ENCODE measurements around the gene TMEM221. TPM values are rescaled to one million over a fixed set of nuclear protein-coding genes. Genes with fewer than 3 reads are reported as not detected.

Gene TMEM221
- total and polyA plus RNA-seq, 9 donors: 1.0 to 1.8 (median 1.2) TPM

DNA sequence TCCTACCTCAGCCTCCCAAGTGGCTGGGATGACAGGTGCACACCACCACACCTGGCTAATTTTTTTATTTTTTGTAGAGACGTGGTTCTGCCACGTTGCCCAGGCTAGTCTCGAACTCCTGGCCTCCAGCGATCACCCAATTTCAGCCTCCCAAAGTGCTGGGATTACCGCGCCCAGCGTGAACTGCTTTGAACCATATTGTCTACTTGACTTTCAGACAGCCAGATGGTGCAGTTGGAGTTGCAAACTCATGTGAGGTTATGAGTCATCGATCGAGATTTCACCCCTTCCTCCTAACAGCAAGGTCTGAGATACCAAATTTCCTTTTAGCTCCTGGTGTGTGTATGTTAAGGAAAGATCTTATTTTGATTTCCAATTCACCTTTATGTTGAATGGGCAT lies 24.6 kb upstream of the TMEM221 start:
- H3K4me3 ChIP-seq (ENCODE audit: low read length): no peak overlapping the region
- H3K27ac ChIP-seq (ENCODE audit: low read length): no peak overlapping the region
- no peaks in the 10 kb centered on the region for H3K9me3 ChIP-seq (replicated peaks; ENCODE audit: control insufficient read depth, low read depth, low read length)
- no peaks in the 10 kb centered on the region for H3K27me3 ChIP-seq (ENCODE audit: control insufficient read depth, insufficient read depth, low read length)
- DNase-seq: no peak
- peaks cover 38% of the 10 kb centered on the region for H3K4me1 ChIP-seq (ENCODE audit: control insufficient read depth, insufficient read depth, low read length)
- H3K36me3 ChIP-seq (ENCODE audit: control insufficient read depth, insufficient read depth, low read length): peaks cover 3% of the 10 kb centered on the region
- 95% methylated on average over 6 of the region's 9 CpGs for WGBS (ENCODE audit: insufficient coverage)

DNA sequence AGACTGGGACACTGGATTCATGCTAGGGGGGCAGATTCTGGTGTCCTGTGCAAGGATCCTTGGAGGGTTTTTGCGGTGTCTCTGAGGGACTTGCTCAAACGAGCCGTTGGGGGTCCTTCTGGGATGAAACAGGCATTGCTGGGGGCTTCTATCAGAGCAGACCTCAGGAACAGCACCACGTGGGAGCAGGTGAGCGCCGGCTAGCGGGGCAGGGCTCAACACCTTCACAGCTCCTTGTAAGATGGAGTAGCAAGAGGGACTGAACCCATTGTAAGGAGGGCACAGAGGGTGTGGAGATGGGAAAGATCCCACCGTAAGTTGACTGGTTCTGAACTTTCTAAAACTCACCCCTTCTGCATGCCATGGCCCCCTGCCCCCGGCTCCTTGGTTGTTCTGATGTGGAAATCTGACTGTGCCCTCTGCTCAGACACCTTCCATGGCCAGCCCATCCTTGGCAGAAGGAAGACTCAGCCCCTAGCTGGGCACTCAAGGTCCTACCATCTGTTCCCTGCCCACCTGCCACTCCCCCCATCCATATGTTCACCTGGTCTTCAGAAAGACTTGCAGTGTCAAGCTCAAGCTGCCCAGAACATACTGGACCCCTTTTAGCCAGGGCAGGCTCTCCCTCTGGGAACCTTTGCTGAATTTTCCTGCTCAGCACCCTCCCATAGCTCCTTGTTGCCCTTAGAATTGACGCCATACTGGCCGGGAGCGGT lies 23.1 kb upstream of the TMEM221 start:
- Histone ChIP-seq H3K27ac (ENCODE audit: low read length) (peak overlapping the region; percentile 42), H3K4me1 (ENCODE audit: control insufficient read depth, insufficient read depth, low read length) (peaks cover 39% of the 10 kb centered on the region), H3K4me3 (ENCODE audit: low read length) (peak overlapping the region; percentile 76), H3K27me3 (ENCODE audit: control insufficient read depth, insufficient read depth, low read length) (no peaks in the 10 kb centered on the region), H3K9me3 (replicated peaks; ENCODE audit: control insufficient read depth, low read depth, low read length) (no peaks in the 10 kb centered on the region), H3K36me3 (ENCODE audit: control insufficient read depth, insufficient read depth, low read length) (peaks cover 3% of the 10 kb centered on the region)
- DNase-seq: no peak
- 52% methylated on average over 6 of the region's 12 CpGs for WGBS (ENCODE audit: insufficient coverage)

DNA sequence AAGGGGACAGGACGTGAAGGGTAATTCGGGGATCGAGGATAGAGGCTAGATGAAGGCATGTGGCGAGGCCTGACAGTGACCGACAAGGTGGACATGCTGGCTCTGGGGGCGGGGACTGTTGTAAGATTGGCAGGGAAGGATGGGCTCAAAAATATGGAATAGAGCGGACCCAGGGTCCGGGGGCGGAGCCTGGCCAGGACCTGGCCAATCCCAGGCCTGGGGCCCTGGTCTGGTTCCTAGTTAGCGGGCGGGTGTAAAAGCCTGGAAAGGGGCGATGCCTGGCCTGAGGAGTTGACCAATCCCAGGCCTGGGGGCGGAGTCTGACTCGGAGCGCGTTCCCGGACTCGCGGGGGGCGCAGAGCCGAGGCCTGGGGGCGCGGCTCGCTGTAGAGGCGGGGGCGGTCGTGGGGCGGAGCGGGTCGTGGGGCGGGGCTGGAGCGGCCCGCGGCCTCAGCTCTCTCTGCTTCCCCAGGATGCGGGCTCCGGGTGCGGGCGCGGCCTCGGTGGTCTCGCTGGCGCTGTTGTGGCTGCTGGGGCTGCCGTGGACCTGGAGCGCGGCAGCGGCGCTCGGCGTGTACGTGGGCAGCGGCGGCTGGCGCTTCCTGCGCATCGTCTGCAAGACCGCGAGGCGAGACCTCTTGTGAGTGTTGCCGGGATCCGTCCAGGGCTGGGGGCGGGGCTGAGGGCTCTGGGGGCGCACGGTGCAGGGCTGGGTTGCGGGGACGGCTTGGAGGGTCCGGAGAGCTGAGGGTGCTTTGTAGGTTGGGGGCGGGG lies 21.8 kb upstream of the TMEM221 start, which contains the start of gene SLC27A1:
Gene SLC27A1, plus strand, starts transcription at position 457 of the 774 bp plus-strand sequence. Its CDS starts 17 bp downstream, at position 474.
- H3K36me3 ChIP-seq (ENCODE audit: control insufficient read depth, insufficient read depth, low read length): peaks cover 3% of the 10 kb centered on the region
- H3K27me3 ChIP-seq (ENCODE audit: control insufficient read depth, insufficient read depth, low read length): no peaks in the 10 kb centered on the region
- H3K27ac ChIP-seq (ENCODE audit: low read length): peak within 1 kb of the TSS; percentile 90
- peaks cover 33% of the 10 kb centered on the region for H3K4me1 ChIP-seq (ENCODE audit: control insufficient read depth, insufficient read depth, low read length)
- H3K4me3 ChIP-seq (ENCODE audit: low read length): peak within 1 kb of the TSS; percentile 76
- H3K9me3 ChIP-seq (replicated peaks; ENCODE audit: control insufficient read depth, low read depth, low read length): no peaks in the 10 kb centered on the region
- DNase-seq: peak; percentile 100
- WGBS (ENCODE audit: insufficient coverage): under 1% methylated on average over 54 of the region's 67 CpGs

DNA sequence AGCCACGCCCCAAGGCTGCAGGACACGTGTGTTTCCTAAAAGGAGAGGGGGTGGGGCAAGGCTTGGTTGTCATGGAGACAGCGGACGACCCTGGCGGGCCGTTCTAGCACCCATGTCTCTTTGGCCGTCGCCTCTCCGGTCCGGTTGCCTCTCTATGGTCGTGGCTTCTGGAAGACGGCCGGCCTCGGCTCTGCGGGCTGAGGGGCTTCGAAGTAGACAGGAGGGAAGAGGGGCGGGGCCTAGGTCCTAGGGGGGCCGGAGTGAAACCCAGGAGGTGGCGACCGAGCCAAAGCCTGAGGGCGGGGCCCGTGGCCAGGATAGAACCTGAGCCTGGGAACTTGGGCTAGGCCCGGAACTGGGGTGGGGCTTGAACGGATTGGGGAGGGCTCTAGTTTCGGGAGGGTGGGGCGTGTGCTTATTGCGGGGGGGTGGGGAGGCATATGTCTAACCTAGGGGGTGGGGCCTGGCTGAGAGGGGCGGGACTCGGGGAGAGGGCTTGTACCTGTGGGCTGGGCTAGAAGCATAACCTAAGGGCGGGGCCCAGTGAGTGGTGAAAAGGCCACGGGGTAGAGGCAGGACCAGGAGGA lies 21.1 kb upstream of the TMEM221 start:
- DNase-seq: peak; percentile 97
- Histone ChIP-seq H3K36me3 (ENCODE audit: control insufficient read depth, insufficient read depth, low read length) (peaks cover 3% of the 10 kb centered on the region), H3K27me3 (ENCODE audit: control insufficient read depth, insufficient read depth, low read length) (no peaks in the 10 kb centered on the region), H3K27ac (ENCODE audit: low read length) (peak overlapping the region; percentile 90), H3K4me1 (ENCODE audit: control insufficient read depth, insufficient read depth, low read length) (peaks cover 29% of the 10 kb centered on the region), H3K4me3 (ENCODE audit: low read length) (peak overlapping the region; percentile 76), H3K9me3 (replicated peaks; ENCODE audit: control insufficient read depth, low read depth, low read length) (no peaks in the 10 kb centered on the region)
- 0% methylated on average over 24 of the region's 31 CpGs for WGBS (ENCODE audit: insufficient coverage)

DNA sequence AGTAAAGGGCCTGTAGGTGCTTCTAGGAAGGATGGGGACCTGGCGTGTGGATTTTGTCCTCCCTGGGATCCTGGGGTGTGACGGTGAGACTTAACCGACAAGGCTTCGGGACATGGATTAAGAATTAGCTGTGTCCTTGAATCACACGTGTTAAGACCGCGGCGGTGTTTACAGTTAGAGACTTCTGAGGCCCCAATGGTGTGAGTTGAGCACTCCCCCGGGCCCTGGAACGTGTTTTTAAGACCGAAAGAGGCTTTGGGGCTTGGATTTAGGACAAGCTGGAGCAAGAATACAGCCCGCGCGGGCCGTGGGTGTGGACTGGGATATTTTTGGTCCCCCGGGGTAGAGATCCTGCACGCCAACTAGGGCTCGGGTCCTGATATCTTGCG lies 20.6 kb upstream of the TMEM221 start:
- no peaks in the 10 kb centered on the region for H3K27me3 ChIP-seq (ENCODE audit: control insufficient read depth, insufficient read depth, low read length)
- peak overlapping the region; percentile 90 for H3K27ac ChIP-seq (ENCODE audit: low read length)
- peaks cover 29% of the 10 kb centered on the region for H3K4me1 ChIP-seq (ENCODE audit: control insufficient read depth, insufficient read depth, low read length)
- peaks cover under 1% of the 10 kb centered on the region for H3K36me3 ChIP-seq (ENCODE audit: control insufficient read depth, insufficient read depth, low read length)
- peak overlapping the region; percentile 50 for H3K4me3 ChIP-seq (ENCODE audit: low read length)
- no peak for DNase-seq
- WGBS (ENCODE audit: insufficient coverage): 4% methylated on average over 18 of the region's 19 CpGs
- H3K9me3 ChIP-seq (replicated peaks; ENCODE audit: control insufficient read depth, low read depth, low read length): no peaks in the 10 kb centered on the region

DNA sequence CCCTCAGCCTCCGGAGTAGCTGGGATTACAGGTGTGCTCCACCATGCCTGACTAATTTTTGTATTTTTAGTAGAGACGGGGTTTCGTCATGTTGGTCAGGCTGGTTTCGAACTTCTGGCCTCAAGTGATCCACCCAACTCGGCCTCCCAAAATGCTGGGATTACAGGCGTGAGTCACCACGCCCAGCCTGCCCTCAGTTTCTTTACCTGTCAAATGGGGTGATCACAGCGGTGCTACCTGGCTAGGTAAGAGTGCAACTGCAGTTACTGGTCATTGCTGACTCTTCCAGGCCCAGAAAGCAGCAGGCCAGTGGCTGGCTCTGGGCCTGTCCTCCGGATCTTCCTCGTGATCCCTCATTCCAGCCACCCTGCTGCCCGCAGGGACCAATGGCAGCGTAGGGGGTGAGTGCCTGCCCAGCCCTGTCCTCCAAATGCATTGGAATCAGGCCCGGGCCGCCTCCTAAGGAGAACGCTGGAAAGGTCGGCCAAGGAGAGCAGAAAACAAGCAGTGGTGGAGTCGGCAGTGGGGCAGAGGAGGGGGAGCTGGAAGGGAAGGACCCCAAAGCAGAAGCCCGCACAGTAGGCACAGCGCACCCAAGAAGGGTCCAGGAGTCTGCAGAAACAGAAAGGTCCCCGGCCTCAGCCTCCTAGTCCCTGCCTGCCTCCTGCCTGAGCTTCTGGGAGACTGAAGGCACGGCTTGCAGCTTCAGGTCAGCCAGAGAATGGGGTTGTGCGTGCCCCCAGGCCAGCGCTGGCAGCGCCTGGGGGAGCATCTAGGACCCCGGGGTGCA lies 20.0 kb upstream of the TMEM221 start:
- Histone ChIP-seq H3K4me1 (ENCODE audit: control insufficient read depth, insufficient read depth, low read length) (peaks cover 29% of the 10 kb centered on the region), H3K4me3 (ENCODE audit: low read length) (peak overlapping the region; percentile 50), H3K27me3 (ENCODE audit: control insufficient read depth, insufficient read depth, low read length) (no peaks in the 10 kb centered on the region), H3K9me3 (replicated peaks; ENCODE audit: control insufficient read depth, low read depth, low read length) (no peaks in the 10 kb centered on the region), H3K36me3 (ENCODE audit: control insufficient read depth, insufficient read depth, low read length) (no peaks in the 10 kb centered on the region), H3K27ac (ENCODE audit: low read length) (peak overlapping the region; percentile 90)
- WGBS (ENCODE audit: insufficient coverage): 51% methylated on average over 23 of the region's 25 CpGs
- no peak for DNase-seq

DNA sequence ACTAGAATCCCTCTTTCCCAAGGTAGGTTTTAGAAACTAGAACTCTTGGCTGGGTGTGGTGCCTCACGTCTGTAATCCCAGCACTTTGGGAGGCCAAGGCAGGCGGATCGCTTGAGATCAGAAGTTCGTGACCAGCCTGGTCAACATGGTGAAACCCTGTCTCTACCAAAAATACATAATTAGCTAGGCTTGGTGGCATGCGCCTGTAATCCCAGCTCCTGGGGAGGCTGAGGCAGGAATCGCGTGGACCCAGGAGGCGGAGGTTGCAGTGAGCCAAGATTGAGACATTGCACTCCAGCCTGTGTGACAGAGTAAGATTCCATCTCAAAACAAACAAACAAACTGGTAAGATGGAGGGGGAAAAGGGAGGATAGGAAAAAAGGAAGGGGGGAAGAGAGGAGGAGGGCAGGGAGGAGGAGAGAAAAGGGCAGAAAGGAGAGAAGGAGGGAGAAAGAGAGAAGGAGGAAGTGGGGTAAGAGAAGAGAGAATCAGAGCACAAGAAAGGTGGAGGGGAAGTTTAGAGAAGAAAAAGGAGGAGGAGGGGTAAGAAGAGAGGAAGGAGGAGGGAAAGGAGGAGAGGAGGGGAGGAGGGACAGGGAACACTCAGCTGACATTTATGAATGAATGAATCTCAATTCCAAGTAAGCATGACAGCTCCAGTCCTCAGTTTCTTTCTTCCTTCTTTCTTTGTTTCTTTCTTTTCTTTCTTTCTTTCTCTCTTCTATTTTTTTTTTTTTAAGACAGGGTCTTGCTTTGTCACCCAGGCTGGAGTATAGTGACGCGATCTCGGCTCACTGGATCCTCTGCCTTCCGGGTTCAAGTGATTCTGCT lies 19.2 kb upstream of the TMEM221 start:
- Histone ChIP-seq H3K27ac (ENCODE audit: low read length) (no peak overlapping the region), H3K27me3 (ENCODE audit: control insufficient read depth, insufficient read depth, low read length) (no peaks in the 10 kb centered on the region), H3K36me3 (ENCODE audit: control insufficient read depth, insufficient read depth, low read length) (no peaks in the 10 kb centered on the region), H3K4me3 (ENCODE audit: low read length) (no peak overlapping the region), H3K9me3 (replicated peaks; ENCODE audit: control insufficient read depth, low read depth, low read length) (no peaks in the 10 kb centered on the region), H3K4me1 (ENCODE audit: control insufficient read depth, insufficient read depth, low read length) (peaks cover 29% of the 10 kb centered on the region)
- WGBS (ENCODE audit: insufficient coverage): 58% methylated on average over 3 of the region's 12 CpGs
- DNase-seq: no peak

DNA sequence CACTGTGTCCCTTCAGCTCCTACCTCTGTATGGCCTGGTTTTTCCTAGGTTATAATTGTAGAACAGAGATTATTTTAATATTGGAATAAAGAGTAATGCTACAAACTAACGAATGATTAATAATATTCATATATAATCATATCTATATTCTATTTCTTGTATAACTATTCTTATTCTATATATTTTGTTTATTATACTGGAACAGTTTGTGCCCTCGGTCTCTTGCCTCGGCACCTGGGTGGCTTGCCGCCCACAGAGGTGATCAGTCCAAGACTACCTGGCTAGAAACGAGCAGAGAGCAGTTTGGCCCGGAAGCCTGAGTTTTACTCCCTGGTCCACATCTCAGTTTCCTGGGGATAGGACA lies 18.0 kb upstream of the TMEM221 start:
- Histone ChIP-seq H3K27me3 (ENCODE audit: control insufficient read depth, insufficient read depth, low read length) (no peaks in the 10 kb centered on the region), H3K9me3 (replicated peaks; ENCODE audit: control insufficient read depth, low read depth, low read length) (no peaks in the 10 kb centered on the region), H3K27ac (ENCODE audit: low read length) (no peak overlapping the region), H3K4me1 (ENCODE audit: control insufficient read depth, insufficient read depth, low read length) (peaks cover 24% of the 10 kb centered on the region), H3K36me3 (ENCODE audit: control insufficient read depth, insufficient read depth, low read length) (no peaks in the 10 kb centered on the region), H3K4me3 (ENCODE audit: low read length) (no peak overlapping the region)
- DNase-seq: no peak
- 73% methylated on average over 3 of the region's 6 CpGs for WGBS (ENCODE audit: insufficient coverage)

Measured in muscle of leg (tissue), 11 donors.